HG03558 (cell line): ENCODE results near the gene NKD1.

ENCODE experiments used
- ATAC-seq: cut with Tn5 transposase; IDR thresholded peaks from one replicate; pipeline ENCODE4 v1.9.1; 2021; ENCODE audit warnings: moderate number of reproducible peaks; ENCODE audit not compliant: unreplicated experiment; ENCODE audit errors: extremely low read depth

The NKD1 gene

DNA sequence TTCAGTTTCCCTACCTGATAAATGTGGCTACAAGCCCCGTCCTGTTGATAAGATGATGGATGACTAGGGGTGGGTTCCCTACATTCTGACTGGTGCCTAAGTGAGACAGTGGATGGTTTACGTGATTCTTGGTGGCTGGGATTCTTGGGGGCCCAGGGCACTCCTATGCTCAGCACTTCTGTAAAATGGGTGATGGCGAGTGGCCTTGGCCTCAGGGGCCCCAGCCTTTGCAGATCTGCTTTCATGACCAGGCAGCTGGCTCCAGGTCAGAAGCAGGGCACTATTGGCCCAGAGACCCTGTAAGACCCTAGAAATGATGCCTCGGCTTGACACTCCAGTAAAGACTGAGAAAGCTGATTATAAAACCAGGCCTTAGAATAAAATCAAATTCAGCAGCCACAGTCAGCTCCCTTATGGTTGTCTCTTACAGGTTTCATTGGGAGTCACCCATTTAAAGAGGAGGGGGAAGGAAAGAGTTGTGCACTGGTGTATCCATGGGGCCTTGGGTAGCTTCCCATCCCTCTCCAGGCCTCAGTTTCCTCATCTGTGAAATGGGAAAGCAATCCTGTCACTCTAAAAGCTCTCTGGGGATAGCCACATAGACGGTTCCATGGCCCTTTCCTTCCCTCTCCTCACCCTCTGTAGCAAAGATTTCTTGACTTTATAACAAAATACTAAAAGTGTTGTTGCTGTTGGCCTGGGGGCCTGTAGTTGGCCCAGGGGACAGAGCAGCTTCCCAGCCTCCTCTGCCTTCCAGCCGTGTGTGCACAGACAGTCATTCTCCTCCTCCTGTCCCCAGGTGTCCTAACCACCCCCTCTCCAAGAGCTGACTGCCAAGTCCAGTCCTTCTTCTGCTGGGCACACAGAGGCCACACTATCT is 131.7 kb downstream of the NKD1 start:
- ATAC-seq: no peak

DNA sequence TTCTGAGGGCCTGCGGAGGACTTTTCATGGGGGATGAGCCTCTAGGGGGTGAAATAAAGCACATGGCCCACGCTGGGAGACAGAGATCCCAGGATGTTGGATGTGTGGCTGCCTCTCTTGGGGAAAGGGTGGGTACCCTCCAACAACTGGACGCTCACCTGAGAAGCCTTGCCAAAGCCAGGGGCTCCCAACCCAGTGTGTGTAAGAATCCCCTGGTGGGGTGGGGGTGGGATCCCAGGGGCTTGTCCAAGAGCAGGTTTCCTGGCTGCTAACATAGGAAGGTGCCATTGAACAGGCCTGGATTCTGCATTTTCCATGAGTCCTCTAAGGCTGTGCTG is 132.3 kb downstream of the NKD1 start:
- no peak for ATAC-seq

DNA sequence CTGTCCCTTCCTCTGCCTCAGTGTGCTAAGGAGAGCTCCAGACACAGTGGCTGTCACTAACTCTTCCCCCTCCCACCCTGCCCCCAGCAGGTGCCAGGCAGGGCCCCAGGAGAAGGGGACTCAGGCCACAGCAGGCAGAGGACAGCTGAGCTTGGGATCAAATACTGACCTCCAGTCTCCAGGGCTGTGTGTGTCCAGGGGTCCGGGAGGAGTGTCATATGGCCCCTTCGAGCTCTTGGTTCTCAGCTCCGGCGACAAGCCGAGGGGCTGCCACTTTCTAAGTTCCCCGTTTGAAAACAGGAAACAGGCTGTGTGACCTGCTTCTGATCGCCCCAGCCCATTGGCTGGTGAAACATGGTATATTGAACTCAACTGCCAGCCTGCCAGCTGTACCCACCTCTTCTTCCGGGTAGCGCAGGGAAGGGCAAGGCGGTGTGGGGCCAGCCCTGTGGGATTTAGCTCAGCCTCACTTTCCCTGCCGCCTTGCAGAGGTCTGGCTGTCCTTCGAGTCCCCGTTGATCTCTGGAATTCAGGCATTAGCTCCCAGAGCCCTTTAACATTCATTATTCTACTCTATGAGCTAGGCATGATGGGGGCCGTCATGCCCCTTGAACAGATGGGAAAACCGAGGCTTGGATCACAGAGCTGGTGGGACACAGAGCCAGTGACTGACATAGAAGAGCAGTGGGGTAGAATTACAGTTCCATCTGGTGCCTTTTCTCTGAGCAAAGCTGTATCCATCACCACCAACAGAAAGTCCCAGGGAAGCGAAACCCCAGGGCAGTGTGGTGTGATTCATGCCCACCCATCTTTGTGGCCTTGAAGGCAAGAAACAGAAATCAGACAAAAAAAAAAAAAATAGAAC is 133.1 kb downstream of the NKD1 start, which contains the start of gene SNX20:
Gene SNX20 (minus strand): TSS at position 292 of the 865 bp plus-strand sequence. CDS start 3,786 bp downstream, outside the sequence.
- ATAC-seq: peak; percentile 32

DNA sequence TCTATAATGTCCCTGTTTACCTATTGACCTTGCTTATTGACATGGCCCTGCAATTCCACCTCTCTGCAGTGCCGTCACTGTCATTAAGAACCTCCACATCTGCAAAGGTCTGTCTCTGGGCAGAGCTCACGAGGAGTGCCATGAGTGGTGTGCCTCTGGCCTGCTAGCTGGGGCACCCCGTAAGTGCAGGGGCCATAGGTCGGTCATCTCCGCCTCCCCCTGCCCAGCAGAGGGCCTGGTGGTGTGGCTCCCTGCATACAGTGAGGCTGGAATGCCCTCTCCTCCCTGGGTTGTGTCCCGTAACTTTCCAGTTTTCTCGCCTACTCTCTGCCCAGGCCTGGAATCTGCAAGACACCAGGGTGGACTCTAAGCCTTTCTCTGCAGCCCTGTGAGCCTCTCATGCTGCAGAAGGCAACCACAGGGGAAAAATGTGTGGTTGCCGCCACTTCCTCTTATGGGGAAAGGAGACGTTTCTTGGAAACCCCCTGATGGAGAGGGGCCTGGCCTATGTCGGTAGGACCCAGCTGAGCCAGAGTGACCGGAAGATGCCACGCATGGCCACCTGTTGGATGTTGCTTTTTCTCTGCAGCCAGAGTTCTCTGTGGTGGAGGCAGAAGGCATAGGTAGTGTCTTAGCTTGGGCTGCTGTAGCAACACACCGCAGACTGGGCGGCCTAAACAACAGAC is 135.6 kb downstream of the NKD1 start:
- ATAC-seq: peak; percentile 47

DNA sequence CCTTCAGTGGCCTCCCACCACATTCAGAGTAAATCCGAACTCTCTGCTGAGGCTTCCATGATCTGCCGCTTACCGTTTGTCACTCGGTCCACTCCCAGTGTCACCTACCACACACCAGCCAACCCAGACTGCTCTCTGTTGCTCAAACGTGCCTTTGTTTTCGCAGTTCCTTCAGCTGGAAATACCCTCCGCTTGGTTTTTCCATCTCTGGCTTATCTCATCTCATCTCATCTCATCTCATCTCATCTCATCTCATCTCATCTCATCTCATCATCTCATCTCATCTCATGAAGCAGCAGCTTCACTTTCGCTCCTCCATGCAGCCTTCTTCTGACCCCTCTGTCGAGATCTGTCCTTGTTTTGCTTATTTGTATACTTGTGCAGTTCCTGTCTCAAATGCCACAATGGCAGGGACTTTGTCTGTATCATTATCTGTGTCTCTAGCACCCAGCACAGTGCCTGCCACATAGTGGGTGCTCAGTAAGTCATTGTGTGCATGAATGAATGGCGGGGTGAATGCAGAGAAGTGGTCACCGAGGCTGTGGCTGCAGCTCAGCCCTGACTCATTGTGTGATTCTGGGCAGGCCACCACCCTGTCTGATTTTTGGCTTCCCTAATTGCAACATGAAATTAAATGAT is 136.7 kb downstream of the NKD1 start:
- no peak for ATAC-seq

DNA sequence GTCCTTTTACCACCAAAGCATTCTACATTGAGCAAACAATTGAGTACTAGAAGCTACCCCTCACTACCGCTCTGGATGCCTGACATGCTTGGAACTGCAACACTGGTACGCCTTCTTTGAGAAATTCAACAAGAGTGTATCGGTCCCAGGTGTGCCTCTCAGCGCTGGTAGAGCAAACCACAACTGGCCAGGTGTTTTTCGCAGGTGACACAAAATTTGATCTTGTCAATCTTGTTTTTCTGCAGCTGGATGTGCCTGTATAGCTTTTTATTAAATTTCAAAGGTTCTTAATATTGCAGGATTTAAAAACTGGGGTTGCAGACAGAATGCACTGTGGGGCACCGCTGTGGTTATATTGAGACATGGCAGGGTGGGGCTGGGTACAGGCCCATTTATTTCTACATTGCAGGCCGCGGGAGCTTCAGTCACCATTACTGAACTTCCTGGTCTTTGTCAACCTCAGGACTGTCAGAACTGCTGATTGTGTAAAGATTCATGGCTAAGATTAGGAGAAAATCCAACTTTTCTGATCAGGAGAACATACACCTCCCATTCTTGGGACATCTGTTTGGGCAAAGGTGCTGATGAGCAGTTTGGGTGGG is 137.4 kb downstream of the NKD1 start:
- ATAC-seq: no peak

DNA sequence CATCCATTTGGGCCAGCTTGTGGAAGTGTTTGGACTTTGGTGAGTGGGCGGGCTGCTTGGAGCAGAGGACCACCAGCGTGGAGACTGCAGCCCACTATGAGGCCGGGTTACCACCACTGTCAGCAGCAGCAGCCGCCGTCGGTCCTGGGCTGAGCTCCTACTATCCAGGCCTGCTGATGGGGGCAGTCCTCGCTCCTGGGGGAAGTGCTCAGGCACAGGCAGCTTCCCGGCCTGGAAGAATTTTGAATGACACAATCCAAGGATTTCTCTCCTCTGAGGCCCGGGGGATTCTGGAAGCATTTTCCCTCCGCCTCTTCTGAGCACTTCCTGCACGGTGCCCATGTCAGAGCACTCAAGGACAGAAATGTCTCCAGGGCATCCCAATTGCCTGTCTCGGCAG is 139.9 kb downstream of the NKD1 start:
- no peak for ATAC-seq

DNA sequence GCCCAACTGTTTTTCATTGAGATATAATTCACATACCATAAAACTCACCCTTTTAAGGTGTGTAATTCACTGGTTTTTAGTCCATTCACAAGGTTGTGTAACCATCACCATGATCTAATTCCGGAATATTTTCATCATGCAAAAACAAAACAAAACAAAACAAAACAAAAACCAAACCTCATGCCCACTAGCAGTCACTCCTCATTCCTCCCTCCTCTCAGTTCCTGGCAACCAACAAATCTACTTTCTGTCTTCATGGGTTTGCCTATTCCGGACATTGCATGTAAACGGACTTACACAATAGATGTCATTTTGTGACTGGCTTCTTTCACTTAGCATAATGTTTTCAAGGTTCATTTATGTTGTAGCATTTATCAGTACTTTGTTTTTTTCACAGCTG is 140.7 kb downstream of the NKD1 start:
- no peak for ATAC-seq

DNA sequence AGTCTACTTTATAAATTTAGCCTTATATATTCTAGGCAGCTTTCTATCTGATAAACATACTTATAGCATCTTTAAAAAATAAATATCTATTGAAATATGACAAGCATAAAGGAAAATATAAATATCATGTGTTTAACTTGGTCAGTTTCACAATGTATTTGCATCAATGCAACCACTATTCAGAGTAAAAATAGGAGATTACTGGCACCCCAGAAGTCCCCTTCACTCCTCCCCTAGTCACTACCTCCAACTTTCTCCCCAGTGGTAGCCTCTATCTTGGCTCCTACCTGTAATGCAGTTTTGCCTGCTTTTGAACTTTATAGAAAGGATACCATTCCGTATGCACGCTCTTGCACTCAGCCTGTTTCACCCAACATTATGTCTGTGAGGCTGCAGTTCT is 142.0 kb downstream of the NKD1 start:
- ATAC-seq: no peak

DNA sequence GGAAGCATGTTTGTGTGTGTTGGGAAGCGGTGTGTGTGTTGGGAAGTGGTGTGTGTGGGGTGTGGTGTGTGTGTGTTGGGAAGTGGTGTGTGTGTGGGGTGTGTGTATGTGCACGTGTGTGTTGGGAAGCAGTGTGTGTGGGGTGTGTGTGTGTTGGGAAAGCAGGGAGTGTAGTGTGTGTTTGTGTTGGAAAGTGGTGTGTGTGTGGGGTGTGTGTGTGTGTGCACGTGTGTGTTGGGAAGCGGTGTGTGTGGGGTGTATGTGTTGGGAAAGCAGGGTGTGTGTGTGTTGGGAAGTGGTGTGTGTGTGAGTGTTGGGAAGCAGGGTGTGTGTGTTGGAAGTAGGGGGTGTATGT is 144.4 kb downstream of the NKD1 start:
- ATAC-seq: no peak

DNA sequence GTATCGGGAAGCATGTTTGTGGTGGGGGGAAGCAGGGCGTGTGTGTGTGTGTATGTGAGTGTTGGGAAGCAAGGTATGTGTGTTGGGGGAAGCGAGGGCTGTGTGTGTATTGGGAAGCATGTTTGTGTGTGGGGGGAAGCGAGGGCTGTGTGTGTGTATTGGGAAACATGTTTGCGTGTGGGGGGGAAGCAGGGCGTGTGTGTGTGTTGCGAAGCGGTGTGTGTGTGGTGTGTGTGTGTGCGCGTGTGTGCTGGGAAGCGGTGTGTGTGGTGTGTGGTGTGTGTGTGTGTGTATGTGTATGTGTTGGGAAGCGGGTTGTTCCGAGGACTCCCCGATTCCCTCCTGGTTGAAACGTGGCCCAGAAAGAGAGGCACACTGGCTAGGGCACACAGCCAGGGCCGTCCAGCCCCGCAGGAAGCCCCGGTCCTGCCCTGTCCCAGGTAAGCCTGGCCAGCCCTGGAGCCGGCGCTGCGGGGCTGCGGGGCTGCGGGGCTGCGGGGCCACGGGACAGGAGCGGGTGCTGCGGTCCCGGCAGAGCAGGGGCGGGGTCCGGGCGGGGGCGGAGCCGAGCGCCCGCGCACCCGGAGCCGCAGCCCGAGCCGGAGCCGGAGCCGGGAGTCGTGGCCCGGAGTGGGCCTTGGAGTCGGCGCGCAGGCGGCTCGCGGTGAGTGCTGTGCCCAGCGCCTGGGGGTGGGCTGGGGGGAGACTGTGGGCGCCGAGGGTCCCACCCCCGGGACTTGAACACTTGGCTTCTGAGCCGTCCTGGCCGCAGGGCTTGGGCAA is 145.0 kb downstream of the NKD1 start, which contains the start of gene NOD2:
Gene NOD2 (plus strand): TSS at position 608 of the 783 bp plus-strand sequence. CDS start 5,890 bp downstream, outside the sequence.
- no peak for ATAC-seq

DNA sequence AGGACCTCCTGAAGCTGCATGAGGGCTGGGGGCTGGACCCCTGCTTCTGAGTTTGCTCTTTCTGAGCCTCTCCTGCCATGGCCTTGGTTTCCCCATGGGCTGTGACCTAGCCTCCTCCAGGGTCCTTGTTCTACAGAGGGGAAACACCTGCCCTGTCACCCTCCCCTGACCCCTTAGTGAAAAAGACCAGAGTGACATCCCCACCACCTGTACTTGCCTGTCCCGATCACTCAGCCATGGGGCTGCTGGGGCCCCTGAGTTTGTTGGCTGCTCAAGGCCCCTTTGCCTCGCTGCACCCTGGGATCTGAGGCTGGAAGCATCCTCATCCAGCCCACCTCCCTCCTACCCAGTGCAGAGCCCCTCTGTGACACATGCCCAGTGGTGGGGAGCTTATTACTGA is 146.0 kb downstream of the NKD1 start:
- ATAC-seq: no peak

DNA sequence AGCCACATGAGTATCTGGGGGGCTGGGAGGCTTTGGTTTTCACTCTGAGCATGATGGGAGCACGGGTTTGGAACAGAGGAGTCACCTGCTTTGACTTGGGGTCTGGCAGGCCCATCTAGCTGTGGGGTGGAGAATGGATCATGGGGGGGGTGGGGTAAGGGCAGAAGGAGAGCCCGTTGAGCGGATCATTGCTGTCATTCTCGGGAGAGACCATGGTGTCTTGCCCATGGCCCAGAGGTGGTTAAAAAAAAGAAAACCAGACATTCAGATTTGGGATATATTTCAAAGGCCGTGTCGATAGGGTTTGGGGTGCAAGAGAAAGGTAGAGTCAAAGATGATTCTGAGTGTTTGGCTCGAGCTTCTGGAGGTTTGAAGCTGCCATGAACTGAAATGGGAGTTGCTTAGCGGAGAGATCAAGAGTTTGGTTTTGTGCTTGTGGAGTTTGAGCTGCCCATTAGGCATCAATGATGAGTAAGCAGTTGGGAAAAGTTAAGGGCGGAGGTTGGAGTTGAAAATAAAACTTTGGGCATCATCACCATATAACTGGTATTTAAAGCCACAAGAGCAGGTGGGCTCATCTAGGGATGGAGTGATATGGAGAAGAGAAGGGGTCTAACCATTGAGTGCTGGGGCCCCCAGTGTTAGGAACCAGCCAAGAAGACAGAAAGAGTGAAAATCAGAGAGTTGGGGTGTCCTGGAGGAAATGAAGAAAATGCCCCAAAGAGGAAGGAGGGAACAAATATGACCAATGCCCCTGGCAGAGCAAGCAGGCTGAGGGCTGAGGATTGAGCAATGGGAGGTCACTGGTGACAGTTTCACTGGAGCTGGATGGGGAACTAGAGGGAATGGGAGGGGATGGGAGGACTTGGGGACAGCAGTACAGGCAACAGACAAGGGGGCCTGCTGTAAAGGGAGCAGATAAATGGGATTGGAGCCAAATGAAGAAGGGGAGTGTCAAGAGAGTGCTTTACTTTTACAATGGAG is 147.1 kb downstream of the NKD1 start:
- ATAC-seq: no peak

DNA sequence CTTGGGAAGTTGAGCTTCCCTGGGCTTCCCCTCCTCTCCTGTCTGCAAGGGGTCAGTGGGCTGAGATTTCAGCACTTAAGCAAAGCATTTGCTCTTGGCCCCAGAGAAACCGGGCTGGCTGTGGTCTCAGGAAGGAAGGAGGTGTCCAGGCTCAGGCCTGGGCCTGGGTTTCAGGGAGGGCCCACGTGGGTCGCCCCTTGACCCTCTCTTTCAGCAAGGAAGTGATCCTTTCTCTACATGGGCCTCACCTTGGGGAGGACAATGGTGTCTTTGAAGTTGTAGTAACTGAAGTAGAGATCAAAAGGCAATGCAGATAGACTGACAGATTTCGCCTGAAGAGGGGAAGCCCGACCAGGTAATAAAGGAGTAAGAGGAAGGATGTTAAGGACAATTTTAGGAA is 147.9 kb downstream of the NKD1 start:
- no peak for ATAC-seq

DNA sequence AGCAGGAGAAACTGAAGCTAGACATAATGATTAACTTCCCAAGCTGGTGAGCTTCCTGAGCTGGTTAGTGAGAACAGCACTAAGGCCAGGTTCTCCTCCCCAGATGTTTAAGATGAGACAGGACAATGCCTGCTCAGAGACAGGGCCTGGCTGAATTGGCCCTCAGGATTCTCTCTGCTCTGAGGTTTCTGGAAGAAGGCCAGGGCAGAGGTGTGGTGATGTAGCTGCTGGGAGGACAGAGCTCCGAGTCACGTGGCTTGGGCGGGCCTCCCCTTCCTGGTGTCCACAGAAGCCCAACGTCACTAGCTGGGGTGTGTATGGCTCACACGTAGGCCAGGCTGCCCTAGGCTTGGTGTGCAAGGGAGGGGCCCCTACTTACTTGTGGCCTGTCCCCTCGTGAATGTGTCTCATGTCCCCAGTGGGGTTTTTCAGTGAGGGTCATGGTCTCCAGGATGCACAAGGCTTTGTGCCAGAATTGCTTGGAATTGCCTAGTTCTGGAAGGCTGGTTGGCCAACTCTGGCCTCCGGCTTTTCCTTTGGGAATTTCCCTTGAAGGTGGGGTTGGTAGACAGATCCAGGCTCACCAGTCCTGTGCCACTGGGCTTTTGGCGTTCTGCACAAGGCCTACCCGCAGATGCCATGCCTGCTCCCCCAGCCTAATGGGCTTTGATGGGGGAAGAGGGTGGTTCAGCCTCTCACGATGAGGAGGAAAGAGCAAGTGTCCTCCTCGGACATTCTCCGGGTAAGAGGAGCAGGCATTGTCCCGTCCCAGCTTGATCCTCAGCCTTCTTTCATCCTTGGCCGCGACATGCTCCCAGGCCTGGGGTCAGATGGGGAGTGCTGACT is 148.6 kb downstream of the NKD1 start:
- ATAC-seq: peak; percentile 41

DNA sequence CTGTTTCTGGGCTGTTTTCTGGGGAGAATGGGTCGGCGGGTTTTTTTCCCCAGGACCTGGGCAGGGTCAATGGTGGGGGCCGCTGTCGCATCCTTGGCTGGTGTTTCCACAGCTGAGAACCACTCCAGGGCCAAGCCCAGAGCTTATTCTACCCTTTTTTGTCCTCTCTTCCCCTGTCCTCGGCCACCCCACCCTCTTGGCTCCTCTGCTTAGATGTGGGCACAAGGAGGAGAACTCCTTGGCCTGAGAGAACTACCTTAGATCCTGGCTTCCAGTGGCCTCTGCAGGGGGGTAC is 149.2 kb downstream of the NKD1 start:
- ATAC-seq: no peak
